HG02981 (cell line): ENCODE measurements around the gene ABCC5.
A peak's percentile ranks its signal among the peaks of the same experiment; 100 is the strongest.
"Not testable (repeated sequence)": the region's sequence is repeated elsewhere in the genome, so short reads cannot be mapped to it uniquely, and the experiment has no call there.

Experiments used
- ATAC-seq: cut with Tn5 transposase; IDR thresholded peaks from one replicate; pipeline ENCODE4 v1.9.1; 2021; ENCODE audit warnings: mild to moderate bottlenecking, moderate library complexity; ENCODE audit not compliant: unreplicated experiment

The ABCC5 gene

DNA sequence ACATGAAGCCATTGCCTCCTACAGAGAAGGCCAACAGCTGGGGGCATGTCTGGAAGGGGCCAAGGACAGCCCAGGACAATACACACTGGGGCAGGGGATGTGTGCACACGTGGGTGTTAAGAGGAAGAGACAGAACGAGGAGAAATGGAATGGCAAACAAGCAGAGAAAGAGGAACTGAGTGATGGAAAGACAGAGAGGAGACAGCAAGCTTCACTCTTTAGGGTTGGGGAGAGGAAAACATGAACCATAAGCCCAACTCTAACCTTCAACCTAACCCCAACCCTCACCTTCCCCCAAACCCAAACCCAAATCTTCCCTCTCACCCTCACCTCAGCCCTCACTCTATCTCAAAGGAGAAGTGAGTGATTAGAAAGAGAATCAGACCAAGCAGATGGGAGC lies 121.1 kb downstream of the ABCC5 start:
- no peak for ATAC-seq

DNA sequence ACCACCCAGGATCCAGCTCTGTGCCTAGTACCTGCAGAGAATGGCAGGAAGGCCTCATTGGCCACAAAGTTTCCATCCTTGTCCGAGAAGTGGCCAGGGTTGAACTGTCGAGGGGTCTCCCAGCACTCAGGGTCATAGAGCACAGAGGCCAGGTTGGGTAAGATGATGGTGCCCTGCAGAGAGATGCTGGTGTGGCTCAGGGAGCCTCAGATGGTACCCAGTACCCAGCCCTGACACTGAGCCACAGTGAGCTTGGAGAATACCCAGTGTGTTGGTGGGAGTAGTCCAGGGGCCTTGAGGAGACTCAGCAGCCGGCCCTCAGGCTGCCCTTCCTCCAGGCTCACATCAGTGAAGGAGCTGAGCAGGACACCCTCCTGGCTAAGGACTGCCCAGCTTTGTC lies 121.5 kb downstream of the ABCC5 start:
- no peak for ATAC-seq

DNA sequence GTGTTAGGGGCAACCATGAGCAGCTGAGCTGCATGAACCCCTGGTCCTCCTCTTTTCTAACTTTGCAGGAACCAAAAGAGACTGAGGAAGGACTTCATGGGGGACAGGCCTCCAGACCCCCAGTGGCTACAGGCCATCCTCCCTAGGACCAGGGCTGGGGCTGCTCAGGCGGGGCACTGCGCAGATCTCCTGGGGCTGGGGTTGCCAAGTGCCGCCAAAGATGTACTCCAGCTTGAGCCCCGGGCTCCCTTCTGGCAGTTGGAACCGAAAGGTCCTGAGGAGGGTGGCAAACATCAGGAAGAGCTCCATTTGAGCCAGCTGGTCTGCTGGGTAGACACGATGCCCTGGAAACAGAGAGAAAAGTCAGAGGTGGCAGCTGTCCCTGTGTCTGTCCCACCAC lies 121.9 kb downstream of the ABCC5 start:
- ATAC-seq, result no peak

DNA sequence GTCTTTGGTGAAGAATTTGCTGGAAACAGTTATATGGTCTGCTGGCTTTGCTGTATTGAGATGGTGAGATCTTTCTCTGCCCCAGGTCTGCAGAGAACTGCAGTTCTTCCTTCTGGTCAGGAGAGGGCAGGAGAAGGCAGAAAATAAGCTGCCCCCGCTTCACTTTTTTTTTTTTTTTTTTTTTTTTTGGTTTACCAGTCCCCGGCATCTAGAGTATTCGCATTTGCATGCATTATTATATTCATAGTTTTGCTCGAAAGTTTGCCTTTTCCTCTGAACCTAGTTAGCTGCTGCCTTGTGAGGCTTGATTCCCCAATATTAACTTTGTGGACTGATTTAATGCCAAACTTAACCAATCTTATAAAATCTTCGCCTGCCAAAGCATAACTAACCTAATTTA lies 122.4 kb downstream of the ABCC5 start:
- no peak for ATAC-seq

DNA sequence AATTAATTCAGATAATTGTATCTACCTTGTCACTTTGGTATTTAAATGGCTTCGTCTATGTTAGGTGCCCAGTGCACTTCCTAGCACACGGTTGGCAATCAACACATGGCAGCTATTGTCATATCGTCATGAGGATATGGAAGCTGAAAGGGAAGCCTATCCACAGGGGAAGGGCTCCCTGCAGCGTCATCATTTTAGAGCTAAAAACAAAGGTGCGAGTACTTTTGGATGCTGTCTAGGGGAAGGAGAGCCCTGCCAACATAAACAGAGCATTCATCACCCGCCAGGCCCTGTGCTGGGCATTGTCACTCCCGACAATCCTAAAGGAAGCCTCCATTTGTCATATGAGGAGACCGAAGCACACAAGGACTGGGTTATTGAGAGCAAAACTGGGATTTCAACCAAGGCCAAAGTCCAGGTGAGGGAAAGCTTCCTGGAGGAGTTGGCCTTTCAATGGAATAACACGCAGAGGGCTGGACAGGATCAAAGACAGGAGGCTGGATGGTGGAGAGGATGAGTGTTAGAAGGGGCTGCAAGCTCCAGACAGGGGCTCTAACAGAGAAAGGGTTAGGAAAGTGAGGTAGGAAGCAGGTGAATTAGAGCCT lies 125.0 kb downstream of the ABCC5 start:
- ATAC-seq, result no peak

DNA sequence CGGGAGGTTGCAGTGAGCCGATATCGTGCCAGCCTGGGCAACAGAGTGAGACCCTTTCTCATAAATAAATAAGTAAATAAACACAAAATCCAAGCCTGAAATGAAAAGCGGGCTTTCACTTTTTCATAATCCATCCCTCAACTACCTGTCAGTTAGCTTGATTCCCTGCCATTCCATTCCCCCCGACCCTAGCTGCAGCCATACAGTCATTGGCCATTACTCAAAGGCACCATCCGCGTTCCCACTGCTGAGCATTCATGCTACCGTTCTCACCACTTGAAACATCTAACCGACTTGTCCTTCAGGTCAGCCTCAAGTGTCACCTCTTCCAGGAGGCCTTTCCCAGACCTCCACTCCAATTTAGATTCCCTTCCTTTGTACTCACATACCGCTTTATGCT lies 131.9 kb downstream of the ABCC5 start:
- ATAC-seq, result no peak

DNA sequence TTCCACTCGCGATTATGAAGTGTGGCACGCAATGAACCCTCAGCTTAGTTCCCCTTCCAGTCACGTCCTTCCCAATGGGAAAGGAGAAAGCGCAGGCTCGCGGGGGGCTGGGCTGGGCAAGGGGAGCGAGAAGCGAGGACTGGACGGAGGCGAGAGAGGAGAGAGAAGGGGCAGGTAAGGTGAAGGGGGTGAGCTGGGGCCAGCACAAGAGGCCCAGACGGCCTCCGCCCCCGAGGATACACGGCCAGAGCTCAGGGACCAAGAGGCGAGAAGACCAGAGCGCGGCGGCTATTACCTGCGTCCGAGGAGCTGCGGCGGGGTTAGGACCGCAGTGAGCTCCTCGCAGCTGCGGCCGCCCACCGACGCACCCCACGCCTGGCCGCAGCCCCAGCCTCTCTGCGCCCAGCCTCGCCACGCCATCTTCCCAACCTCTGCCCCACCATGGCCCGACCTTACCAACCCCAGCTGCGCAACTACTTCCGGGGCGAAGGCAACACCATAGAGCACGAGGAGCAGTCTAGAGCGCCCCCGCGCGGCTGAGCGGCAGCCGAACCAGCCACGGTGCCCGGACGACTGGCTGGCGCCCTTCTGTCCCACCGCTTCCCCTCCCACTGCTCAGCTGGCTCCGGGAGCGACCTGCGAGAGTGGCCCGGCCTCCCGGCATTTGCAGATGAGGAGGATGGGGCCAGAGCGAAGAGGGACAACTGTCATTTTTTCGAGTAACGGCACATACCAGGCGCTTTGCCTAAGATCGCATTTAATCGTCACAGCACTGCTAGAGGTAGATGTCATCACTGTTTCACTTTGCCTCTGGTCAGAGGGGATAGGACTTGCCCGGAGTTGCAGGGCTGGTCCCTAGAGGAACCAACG lies 133.0 kb downstream of the ABCC5 start, which contains the start of gene PARL:
Gene PARL (minus strand): TSS at position 454 of the 870 bp plus-strand sequence. CDS start 34 bp downstream, at position 420.
- ATAC-seq, result peak; percentile 99

DNA sequence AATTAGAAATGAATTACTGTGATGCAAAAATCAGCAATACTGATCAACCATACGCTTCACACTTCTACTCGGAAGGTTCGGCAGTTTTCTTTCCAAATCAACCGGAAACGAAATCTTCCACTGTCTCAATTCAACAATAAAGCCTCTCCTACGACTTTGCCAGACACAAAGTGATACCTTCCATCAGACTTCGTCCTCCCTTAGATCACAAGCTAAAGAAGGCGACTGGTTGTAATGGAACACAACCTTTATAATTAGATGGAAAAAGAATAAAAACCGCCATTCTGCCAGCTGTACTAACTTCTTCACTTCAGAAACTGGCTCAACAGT lies 133.6 kb downstream of the ABCC5 start:
- no peak for ATAC-seq

DNA sequence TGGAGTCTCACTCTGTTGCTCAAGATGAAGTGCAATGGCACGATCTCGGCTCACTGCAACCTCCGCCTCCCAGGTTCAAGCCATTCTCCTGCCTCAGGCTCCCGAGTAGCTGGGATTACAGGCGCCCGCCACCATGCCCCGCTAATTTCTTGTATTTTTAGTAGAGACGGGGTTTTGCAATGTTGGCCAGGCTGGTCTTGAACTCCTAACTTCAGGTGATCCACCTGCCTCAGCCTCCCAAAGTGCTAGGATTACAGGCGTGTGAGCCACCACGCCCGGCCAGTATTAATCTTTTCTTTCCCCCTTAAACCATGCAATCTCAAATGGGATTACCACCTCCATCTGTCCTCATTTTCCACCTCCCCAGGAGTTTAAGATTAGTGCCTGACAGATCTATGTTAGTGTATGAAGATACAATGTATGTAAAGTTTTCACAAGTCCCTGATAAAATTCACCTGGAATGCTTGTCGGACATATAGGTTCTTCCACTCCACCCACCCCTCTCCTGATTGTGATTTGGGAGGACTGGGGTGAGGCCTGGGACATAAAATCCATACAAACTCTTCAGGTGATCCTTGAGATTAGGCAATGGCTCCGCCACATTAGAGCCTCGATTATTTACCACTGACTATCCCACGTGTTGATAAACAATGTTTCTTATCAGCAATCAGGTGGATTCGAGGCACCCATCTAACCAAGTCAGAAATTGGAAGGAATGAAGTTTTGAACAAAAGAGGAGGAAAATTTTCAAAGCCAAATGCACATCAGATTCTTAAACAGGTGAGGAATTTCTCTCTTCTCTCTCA lies 134.2 kb downstream of the ABCC5 start:
- no peak for ATAC-seq

DNA sequence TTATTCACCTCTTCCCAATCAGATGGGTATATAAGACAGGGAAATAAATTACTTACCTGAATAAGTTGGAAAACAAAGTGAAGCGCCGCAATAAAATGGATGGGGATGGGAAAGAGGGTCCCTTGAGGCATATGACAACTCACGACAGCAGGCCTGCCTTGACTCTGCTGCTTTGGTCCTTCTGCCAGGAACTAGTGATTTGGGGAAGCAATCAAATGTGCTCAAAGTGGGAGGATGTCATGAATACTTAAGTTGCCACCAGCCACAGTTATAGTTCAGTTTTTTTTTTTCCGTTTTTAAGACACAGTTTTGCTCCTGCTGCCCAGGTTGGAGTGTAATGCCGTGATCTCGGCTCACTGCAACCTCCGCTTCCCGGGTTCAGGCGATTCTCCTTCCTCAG lies 137.6 kb downstream of the ABCC5 start:
- ATAC-seq, result no peak

DNA sequence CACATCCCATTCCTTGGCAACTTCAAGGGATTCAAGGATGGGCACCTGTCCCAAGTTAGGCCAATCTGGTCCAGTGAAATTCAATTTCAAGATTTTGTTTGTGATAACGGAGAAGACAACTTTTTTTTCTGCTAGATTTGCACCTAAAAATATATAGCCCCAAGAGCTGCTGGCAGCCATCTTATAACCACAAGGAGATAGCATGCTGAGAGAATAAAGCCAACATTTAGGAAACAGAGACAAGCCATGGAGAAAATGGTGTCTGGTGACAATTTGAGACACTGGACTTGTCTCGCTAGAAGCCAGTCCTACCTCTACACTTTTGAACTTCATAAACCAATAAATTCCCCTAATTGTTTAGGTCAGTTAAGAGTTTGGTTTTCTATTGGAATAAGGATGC lies 138.4 kb downstream of the ABCC5 start:
- no peak for ATAC-seq

DNA sequence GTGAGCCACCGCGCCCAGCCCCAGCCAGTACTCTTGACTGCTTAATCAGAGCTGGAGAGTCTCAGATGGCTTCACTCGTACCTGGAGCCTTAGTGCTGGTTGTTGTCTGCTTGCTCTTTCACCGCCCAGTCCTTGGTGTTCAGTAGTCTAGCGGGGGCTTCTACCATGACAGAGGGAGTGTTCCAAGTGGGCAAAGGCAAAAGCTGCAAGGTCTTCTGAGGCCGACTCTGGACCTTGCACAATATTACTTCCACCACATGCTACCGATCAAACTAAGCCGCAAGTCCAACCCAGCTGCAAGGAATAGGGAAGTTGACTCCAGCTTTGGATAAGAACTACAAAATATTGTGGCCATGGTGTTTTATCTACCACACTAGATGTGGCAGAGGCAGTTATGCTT lies 139.6 kb downstream of the ABCC5 start:
- no peak for ATAC-seq

DNA sequence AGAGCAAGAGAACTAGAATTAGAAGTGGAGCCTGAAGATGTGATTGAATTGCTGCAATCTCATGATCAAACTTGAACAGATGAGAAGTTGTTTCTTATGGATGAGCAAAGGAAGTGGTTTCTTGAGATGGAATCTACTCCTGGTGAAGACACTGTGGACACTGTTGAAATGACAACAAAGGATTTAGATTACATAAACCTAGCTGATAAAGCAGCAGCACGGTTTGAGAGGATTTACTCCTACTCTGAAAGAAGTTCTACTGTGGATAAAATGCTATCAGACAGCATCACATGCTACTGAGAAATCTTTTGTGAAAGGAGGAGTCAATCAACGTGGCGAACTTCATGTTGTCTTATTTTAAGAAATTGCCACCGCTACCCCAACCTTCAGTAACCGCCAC lies 140.5 kb downstream of the ABCC5 start:
- not testable (repeated sequence) for ATAC-seq

DNA sequence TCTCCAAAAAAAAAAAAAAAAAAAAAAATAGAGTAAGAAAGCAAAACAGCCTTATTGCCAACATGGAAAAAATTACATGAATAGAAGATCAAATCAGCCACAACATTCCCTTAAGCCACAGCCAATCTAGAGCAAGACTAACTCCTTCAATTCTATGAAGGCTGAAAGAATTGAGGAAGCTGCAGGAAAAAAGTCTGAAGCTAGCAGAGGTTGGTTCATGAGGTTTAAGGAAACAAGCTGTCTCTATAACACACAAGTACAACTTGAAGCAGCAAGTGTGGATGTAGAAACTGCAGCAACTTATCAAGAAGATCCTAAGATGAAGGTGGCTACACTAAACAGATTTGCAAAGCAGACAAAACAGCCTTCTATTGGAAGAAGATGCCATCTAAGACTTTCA lies 142.3 kb downstream of the ABCC5 start:
- ATAC-seq, result no peak

DNA sequence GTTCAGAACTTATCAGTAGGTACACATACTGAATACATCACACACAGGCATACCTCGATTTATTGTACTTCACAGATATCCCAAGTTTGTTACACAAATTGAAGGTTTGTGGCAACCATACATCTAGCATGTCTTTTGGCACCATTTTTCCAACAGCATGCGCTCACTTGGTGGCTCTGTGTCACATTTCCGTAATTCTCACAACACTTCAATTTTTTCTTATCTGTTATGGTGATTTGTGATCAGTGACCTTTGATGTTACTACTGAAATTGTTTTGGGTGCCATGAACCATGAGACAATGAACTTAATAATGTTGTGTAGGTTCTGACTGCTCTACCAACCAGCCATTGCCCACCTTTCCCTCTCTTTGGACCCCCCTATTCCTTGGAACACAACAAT lies 143.8 kb downstream of the ABCC5 start:
- ATAC-seq, result no peak

DNA sequence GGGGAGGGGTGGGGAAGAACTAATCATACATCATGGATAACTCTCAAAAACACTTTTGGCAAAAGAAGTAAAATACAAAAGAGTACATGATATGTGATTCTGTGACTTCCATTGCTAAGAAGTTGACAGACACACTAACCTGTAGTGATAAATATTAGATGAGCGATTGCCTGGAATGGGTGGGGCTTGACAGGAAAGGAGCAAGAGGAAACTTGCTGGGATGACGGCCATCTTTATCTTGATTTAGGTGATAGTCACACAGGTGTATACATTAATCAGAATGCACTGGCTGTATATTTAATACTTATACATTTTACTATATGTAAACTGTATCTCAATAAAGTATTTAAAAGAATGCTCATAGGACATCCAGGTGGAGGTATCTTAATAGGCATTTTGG lies 146.1 kb downstream of the ABCC5 start:
- ATAC-seq, result no peak

DNA sequence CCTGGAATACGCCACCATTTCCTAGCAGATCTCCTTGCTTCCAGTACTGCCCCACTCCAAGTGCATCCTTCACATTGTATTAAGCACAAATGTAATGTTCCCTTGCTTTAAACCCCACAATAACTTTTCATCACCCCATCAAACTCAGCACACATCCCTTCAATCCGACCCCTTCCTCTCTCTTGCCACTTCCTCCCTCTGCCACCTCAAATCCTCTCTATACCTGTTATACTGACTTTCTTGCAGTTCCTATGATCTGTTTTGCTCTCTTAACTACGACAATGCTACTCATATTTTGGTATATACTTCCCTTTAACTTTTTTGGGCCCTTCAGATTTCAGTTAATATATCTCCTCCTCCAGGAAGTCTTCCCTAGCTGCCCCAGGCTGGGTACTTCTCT lies 147.1 kb downstream of the ABCC5 start:
- no peak for ATAC-seq
